ENCODE measurements around the gene MAPKAP1.
"Not testable (repeated sequence)": the region's sequence is repeated elsewhere in the genome, so short reads cannot be mapped to it uniquely, and the experiment has no call there.

Gene MAPKAP1

DNA sequence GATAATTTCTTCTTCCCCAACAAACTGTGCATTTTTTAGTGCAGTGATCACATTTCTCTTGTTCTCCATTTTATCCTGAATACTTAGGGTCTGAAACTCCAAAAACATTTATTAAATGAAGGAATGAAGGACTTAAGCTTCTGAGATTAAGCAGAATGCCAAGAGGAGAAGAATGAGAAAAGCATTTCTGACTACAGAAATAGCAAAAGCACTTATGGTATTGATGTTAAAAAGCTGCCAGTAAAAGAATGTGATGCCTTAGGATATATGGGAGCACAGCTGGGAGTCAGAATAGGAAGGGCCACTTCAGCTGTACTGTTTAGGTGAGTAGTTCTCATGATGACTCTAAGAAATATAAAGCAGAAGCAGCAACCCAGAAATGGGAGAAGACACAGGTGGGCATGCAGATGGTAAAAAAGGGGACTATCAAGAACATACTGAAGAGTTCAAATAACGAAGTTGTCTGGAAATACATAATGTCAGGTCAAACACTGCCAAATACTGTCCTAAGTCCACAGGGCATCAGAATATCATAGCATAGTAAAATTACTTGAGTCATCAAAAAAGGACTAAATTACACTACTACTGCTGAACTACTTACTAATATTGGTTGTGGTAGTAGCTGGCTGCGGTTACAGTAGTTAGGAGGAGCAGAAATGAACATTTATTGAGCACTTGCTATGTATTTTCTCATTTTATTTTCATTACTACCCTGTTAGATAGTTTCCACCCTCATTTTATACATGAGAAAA, 132.7 kb downstream of the MAPKAP1 start:
- DNase-seq = no peak
- intact Hi-C loops (cut with DNase I) = no loop called here

DNA sequence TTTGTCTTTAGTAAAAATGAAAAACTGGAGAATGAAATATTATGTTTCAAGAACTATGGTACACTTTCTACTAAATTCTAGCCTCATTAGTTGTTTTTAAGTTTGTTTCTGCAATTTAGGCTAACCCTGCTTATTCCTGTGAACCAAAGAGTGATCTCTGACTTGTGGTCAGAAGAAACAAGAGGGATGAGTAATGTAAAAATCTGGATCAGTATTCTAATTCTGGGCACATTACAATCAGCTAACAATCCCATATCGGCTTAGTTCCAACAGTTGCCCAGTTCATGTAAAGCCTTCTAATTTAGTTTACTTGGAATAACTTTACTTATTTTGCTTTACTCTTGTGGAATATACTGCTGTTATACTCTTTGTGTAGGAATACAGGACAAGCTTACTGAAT, 134.5 kb downstream of the MAPKAP1 start:
- DNase-seq; intact Hi-C loops (cut with DNase I): not testable (repeated sequence)

DNA sequence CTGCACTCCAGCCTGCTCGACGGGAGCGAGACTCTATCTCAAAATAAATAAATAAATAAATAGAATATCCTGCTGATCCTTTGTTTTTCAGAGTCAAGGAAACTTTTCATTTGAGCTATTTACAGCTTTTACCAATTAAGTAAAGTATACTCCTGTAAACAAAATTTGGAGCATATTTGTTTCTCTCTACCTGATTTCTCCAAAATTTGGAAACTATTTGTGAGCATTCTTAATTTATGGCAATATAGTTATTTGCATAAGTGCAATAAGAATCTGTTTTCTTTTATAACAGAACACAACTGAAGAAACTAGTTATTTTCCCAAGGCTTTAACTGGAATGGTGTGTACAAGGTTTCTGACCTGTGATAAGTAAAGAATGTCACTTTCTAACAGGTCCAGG, 135.2 kb downstream of the MAPKAP1 start:
- DNase-seq; intact Hi-C loops (cut with DNase I): not testable (repeated sequence)

DNA sequence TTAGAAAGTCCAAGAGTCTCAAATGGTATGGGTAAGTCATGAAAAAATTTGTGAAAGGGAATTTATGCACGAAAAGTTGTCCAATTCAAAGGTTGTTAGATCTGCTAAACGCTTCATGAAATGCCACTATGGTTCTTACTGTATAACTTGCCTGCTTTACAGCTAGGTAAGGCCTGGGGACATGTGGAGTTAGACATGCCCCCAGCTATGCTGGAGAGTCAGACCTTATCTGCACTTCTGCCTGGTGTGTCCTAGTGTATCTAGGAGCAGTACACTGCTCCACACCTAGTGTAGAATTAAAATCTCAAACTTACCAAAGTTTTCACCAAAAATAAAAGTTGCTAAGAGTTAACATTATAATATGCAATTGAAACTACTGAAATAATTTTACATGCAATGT, 136.8 kb downstream of the MAPKAP1 start:
- no peak for DNase-seq
- intact Hi-C loops (cut with DNase I) = no loop called here

DNA sequence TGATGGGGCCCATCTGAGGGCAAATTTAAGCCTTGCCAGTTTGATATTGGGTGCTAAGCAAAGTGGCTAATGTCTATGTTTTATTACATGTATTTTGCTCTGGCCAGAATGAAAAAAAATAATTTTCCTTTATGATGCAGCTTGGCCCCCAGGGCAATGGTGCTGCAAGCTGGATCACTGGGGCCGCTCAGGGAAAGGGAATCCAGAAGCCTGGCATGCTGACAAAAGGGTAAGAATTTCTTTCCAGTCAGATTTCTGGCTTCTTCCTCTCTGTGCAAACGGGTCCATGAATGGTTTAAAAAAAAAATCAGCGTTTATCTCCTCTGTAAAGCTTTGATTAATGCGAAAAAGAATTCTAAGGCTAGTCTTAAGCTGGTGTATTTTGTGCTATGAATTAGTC, 138.4 kb downstream of the MAPKAP1 start:
- no peak for DNase-seq
- intact Hi-C loops (cut with DNase I) = no loop called here

DNA sequence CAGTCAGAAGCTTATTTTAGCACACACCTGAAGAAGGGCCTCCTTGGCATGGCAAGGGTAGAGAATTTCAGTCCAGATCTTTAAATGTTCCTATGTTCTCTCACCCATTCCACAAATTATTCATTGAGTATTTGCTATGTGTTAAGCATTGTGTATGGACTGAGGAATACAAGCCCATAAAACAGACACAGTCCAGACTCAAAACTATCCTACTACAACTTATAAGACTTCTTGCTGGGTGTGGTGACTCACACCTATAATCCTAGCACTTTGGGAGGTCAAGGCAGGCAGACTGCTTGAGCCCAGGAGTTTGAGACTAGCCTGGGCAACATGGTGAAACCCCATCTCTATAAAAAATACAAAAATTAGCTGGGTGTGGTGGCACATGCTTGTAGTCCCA, 141.0 kb downstream of the MAPKAP1 start:
- intact Hi-C loops (cut with DNase I); DNase-seq: not testable (repeated sequence)

DNA sequence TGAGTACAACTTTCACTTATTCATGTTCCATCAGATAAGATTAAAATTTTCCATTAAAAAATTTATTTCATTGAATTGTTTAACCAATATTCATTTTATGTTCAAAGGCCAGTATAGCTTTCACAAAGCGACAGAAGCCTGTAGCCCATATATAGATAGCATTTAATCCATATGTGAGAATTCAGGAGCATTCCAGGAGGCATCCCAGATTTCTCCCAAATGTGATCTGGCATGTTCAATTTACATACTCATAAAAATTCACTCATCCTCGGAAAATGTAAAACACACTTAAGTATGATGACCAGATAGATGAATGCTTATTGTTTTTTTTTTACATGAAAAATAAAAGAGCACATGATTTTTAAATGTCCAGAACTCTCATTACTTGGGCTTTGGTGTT, 141.9 kb downstream of the MAPKAP1 start:
- intact Hi-C loops (cut with DNase I) = no loop called here
- no peak for DNase-seq

DNA sequence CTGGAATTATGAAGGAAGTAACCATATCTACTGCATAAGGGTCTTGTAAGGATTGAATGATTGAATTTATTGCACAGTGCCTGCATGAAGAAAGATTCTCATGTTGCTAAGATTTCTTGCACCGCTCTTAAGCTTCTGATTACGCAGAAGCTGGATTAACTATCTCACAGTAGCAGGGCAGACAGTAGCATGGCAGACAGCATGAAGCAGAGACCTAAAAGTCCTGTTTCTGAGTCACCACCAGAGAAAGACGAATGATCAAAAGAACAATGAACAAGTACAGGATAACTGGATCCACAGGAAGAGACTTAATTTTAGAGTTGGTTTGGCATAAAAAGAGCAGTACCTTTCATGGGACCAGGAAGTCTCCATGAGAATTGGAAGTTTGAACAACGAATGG, 142.4 kb downstream of the MAPKAP1 start:
- intact Hi-C loops (cut with DNase I) = no loop called here

DNA sequence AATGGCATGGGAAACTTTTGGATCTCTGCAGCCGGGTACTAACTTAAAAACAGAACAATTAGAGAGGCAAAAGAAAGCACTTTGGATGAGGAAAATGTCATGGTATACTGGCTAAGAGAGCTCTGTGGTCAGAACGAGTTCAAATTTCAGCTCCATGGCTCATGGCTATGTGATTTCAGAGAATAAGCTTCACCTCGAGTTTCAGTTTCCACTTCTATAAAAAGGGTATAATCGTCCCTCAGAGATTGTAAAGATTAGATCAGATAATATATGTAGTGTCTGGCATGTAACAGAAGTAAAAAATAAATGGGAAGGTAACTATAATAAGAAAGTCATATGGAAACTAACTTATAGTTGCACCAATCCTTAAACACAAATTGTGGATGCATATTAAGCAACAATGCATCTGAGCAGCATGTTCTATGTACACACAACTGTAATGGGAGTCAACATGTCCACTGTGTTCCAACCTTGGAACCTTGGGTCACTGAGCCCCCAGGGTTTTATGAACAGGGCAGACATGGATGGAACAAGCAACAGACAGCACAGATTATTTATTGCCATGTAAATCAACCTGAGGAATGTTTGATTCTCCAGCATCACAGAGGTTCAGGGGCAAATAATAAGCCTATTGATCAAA, 145.4 kb downstream of the MAPKAP1 start:
- intact Hi-C loops (cut with DNase I) = no loop called here
- no peak for DNase-seq

More for the DNA sequence above, 142.4 kb downstream of the MAPKAP1 start:
- no peak for DNase-seq

DNA sequence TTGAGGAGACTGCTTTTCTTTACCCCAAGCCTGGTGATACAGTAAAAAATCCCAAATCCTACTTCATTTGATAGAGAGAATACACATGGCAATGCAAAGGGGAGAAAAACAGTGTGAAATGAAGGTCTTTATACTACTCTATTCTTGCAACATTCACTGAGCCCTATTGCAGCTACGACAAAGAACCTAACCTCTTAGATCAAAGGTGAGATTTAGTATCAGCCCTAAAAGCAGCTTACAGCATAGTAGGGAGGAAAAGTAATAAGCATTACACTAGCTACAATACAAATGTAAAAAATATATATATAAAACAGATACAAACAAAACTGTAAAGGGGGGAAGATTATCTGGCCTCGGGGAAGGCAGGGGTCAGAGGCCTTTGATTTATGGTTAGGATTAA, 147.1 kb downstream of the MAPKAP1 start:
- intact Hi-C loops (cut with DNase I) = loop anchor here (2.0 to 10.0 kb wide), 3 partner anchors 75 to 931 kb away; no protein-coding TSS in a partner anchor
- no peak for DNase-seq

DNA sequence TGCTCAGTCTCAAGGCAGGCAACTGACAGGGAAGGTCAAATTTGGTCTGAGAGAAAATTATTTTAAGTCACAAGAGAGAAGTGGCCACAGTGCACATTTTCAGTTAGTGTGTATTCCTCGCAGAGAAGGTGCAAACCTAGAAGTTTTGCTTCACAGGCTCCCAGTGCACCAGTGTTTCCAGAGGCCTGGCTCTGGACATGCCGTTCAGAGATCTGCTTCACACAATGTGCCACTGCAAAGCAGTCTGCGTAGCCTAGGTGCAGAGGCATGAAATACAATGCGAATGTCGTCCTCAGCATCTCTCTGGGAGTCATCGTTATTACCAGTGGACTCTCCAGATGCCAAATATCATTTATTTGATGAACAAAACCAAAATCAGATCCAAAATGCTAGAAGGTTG, 147.8 kb downstream of the MAPKAP1 start:
- intact Hi-C loops (cut with DNase I) = loop anchor here (2.0 to 10.0 kb wide), 3 partner anchors 76 to 932 kb away; no protein-coding TSS in a partner anchor
- DNase-seq = no peak

DNA sequence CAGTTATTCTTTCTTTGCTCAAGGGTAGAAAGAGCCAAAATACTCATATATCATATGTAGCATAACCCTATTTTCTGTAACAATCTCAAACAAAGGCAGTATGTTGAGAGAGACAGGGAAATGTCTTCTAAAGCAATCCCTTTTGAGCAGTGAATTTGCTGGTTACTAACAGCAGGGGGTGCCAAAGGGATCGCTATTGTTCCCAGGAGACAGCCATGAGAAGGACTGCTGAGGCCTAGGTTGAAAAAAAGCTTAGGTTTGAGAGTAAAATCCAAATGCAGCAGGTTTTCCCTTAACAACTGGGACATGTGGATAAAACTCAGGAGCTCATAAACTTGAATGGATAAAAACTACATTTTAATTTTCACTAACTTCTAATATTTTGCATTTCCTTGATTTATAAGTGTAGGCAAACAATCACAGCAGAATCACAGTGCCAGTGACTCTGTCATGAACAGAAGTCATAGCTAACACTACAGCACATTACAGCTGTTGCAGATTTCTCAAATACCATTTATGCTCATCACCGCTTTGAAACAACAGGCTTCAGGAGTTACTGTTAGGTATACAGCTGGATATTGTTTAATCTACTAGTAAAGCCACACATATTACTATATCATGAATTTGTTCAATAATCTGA, 148.4 kb downstream of the MAPKAP1 start:
- peak in 5 of 10 donors; percentile 56 to 92 (median 61) for DNase-seq
- intact Hi-C loops (cut with DNase I) = loop anchor here (2.0 to 10.0 kb wide), 3 partner anchors 76 to 932 kb away; no protein-coding TSS in a partner anchor

DNA sequence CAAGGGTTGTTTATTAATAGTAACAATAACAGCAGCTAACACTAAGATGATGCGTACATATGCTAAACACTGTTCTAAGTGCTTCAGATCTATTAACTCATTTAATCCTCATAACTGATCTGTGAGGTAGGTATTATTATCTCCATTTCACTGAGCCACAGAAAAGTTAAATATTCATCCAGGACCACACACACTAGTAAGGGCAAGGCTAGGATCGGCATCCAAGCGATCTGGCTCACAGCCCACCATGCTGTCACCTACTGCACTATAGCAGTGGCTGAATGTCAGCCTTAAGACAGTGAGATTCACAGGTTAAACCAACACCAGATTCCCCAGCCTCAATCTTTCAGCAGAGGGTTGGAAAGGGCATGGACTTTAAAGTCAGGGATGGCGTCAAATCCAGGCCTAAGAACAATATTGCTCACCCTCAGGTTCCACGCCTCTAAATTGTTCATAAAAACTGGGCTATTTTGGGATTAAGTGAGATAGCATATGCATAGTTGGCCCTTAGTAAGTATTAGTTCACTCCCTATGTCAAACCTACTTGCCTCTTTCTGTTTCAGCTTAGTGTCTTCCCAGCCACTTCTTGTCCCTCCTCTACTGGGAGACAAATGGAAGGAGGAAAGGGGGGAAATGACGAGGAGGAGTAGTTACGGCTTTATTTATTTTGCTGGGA, 150.8 kb downstream of the MAPKAP1 start:
- no peak for DNase-seq
- intact Hi-C loops (cut with DNase I) = loop anchor here (10.0 kb wide), 2 partner anchors 79 to 669 kb away; no protein-coding TSS in a partner anchor

DNA sequence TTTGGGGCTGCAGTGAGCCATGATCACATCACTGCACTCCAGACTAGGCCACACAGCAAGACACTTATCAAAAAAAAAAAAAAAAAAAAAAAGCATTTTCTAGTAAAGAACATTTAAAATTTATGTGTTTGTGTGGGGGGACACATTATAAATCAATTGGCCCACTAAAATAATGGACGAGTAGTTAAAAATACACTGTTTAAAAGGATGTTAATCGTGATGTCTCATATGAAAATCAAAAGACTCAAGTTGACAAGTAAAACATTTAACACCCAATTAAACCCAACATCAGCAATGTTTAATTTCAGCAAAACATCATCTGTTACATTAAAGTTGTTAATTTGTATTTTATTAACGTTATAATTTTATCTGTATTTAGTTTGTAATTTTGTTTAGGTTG, 152.3 kb downstream of the MAPKAP1 start:
- intact Hi-C loops (cut with DNase I) = loop anchor here (10.0 kb wide), 2 partner anchors 80 to 670 kb away; no protein-coding TSS in a partner anchor

DNA sequence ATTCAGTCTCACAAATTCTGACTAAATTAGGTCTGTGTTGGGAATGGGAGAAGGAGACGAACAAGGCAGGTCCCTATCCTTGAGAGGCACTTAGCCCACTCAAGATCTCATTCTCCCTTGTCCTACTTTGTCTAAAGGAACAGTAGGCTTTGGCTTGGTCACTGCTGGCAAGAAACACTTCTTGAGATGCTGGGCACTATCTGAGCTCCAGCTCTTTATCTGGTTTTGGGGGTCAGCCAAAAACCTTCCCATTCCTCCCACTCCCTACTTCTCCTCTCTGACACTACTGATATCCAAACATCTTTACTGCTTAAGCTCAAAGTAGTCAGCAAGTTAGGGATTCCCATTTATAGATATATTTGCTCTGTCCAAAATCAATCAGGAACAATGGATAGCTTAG, 155.2 kb downstream of the MAPKAP1 start:
- no peak for DNase-seq
- intact Hi-C loops (cut with DNase I) = loop anchor here (10.0 kb wide), 2 partner anchors 83 to 673 kb away; no protein-coding TSS in a partner anchor

More for the DNA sequence above, 152.3 kb downstream of the MAPKAP1 start:
- no peak for DNase-seq

DNA sequence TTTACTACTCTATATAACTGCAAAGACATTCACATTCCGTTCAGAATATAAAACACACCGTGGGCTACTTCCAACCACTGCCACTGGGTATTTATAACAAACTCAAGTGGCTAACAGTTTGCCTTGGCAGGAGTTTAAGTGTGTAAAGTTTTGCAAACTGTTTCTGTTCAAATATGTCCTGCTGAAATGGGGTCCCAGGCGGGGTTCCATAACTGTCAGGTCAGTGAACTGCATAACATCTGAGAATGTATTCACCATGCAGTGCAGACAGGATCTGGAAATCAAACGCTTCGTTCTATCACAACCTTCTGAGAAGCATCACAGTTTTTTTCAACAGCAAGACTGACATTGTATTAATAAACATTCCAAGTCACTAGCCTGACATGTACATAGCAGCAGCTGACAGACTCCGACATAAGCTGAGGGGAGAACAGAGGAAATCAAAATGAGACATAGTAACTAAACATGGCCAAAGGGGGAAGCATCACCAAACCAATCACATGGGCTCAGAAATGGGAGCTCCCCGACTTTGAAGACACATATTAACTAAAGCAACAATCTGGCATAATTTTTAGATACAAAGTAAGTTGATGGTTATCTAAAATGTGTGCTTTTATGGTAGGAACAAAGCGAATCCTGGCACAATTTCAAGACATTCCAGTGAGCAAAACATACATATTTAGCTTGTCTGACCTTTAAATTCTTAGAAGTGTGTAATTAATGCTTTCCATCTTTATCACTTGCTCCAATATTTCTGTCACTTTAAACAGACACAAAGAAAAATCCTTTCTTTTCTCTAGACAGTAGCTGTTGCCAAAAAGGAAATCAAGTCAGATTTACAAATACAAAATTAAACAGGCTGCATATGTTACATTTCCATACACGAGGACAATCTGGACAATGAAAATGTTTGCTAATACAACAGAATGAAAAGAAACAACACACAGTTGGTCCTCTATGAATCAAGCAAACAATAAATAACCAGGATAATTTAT, 156.8 kb downstream of the MAPKAP1 start:
- no peak for DNase-seq

DNA sequence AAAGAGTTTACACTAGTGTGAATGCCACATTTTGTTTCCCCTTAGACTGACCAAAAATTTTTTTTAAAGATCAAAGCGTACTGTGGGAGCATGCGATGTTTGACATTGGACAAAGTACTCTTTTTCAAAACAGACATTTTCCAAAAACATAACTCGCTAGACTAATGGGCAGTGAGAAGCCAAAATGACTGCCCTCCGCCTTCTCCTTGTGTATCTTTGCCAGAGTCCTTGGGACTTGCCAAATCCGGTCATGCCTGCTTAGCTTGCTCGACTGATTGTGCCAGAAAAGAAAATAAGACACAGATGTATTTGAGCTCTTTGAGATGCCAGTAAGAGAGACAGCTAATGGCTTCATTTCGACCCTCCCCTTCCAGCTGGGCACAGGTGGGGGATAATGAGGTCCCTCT, 157.5 kb downstream of the MAPKAP1 start:
- intact Hi-C loops (cut with DNase I) = no loop called here
- peak in 1 of 10 donors; percentile 66 for DNase-seq

More for the DNA sequence above, 156.8 kb downstream of the MAPKAP1 start:
- intact Hi-C loops (cut with DNase I) = loop anchor here (10.0 kb wide), 2 partner anchors 85 to 675 kb away; no protein-coding TSS in a partner anchor

DNA sequence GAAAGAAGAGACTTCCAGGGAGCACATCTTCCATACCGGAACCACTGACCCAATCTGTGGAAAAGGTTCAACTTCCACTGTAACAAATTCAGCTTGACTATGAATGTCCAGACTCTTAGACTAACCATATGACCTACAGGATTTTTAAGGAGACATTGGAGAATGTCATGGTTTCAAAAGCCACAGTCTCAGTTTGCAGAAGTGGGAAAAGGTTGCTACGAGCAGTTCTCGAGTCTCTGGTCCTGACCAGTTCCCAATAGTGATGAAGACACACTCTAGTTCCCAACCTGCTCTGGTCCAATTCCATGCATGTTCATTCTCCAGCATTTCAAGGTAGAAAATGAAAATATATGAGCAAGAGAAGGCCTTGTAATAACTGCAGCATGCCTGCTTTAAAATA, 158.0 kb downstream of the MAPKAP1 start:
- DNase-seq = no peak
- intact Hi-C loops (cut with DNase I) = no loop called here

DNA sequence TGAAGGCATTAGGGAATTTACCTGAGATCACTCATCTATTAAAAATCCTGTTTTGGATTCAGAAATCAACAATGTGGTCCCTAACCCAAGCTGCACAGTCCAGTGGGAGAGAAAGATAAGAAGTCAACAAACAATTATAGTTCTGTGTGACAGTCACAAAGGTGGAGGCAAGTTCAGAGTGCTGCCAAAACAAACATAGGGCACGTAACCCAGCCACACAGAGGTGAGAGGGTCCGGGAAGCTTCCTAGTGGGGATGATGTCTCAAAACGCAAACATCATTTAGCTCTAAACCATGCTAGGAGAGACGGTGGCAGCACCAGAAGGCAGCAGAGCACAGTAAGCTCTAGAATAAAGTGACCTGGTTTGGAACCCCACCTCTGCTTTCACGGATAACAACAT, 158.9 kb downstream of the MAPKAP1 start:
- intact Hi-C loops (cut with DNase I) = no loop called here
- DNase-seq = no peak
